HTERT RPE-1 (cell line): Measurements from ENCODE around the gene DNAJB12.
"Not testable (repeated sequence)": the region's sequence is repeated elsewhere in the genome, so short reads cannot be mapped to it uniquely, and the experiment has no call there.

ENCODE experiments used
- in situ Hi-C: fragments of 300-500 bp; cut with MboI; formaldehyde crosslinking; loops from 4 replicates; pipeline ENCODE4 v1.14.3; 2020; ENCODE audit warnings: low sequenced_read_pairs

The DNAJB12 gene

GRCh38 chr10:72318418-72319262 is 36.1 kb downstream of the DNAJB12 start:
- in situ Hi-C loops = no loop called here

GRCh38 chr10:72316748-72317435 is 37.8 kb downstream of the DNAJB12 start:
- in situ Hi-C loops = no loop called here

- in situ Hi-C loops = no loop called here
Observed at GRCh38 chr10:72316386-72316700, 38.4 kb downstream of the DNAJB12 start.

GRCh38 chr10:72315611-72316385 is 38.9 kb downstream of the DNAJB12 start:
- in situ Hi-C loops = no loop called here

GRCh38 chr10:72315054-72315453 is 39.7 kb downstream of the DNAJB12 start:
- in situ Hi-C loops = no loop called here

GRCh38 chr10:72314263-72314662 is 40.5 kb downstream of the DNAJB12 start:
- in situ Hi-C loops = no loop called here

- in situ Hi-C loops = no loop called here
Observed at GRCh38 chr10:72312865-72313391, 41.8 kb downstream of the DNAJB12 start.

- in situ Hi-C loops = no loop called here
Observed at GRCh38 chr10:72311667-72312066, 43.1 kb downstream of the DNAJB12 start.

- in situ Hi-C loops = no loop called here
Observed at GRCh38 chr10:72310636-72311035, 44.1 kb downstream of the DNAJB12 start.

- in situ Hi-C loops = no loop called here
Observed at GRCh38 chr10:72310241-72310633, 44.5 kb downstream of the DNAJB12 start.

- in situ Hi-C loops = no loop called here
Observed at GRCh38 chr10:72309290-72310240, 45.2 kb downstream of the DNAJB12 start.

- in situ Hi-C loops = no loop called here
Observed at GRCh38 chr10:72308320-72308987, 46.3 kb downstream of the DNAJB12 start.

GRCh38 chr10:72307711-72308110 is 47.0 kb downstream of the DNAJB12 start:
- in situ Hi-C loops = not testable (repeated sequence)

GRCh38 chr10:72306215-72306760 is 48.4 kb downstream of the DNAJB12 start:
- in situ Hi-C loops = no loop called here

GRCh38 chr10:72303424-72304128 is 51.1 kb downstream of the DNAJB12 start:
- in situ Hi-C loops = no loop called here

GRCh38 chr10:72298592-72299519 is 55.9 kb downstream of the DNAJB12 start:
- in situ Hi-C loops = no loop called here

GRCh38 chr10:72297805-72298591 is 56.7 kb downstream of the DNAJB12 start:
- in situ Hi-C loops = no loop called here
